Right hindlimb (tissue), 1 donor: Measurements from ENCODE around the gene PTPRM.
A peak's percentile ranks its signal among the peaks of the same experiment; 100 is the strongest.

Experiments used
- DNase-seq: peaks from one replicate; pipeline ENCODE4 v3.0.0-alpha.2; 2018

PTPRM gene

DNA sequence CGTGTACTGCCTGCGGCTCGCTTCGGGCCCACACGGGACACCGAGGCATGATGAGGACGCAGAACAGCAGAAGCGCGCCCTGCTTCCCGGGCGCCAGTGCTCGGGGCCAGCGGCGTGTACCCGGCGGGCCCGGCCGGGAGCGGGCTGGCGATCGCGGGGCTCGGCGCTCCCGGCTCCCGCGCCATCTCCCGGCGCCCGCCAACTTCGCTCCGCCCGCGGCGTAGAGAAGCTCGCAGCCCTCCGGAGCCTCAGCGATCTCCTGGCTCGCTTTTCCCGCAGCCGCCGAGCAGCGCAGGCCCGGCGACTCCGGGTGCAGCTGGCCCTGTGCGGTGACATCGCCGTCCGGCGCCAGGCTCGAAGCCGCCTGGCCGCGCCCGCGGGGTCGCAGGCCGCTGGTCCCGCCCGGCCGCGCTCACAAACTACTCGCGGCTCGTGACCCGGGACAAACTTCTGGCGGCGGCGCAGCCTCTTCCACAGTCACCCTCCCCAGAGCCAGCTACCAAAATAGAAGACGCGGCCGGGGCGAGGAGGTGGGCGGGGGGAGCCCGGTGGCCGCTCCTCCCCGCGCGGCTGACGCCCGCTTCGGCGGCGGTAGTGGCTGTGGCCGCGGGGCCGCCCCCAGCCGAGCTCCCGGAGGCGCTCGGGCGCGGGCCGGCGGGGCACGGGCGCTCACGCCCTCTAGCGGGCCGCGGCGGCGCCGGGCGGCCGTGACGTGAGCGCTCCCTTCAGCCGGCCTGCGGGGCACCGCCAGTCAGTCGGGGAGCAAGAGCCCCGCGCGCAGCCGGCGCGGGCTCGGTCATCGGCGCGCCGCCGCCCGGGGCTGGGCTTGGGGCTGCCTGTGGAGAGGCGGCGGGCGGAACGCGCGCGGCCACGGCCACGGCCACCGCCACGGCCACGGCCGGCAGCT lies at the start of gene PTPRM:
Gene PTPRM, plus strand, starts transcription at position 750 of the 907 bp plus-strand sequence. CDS start 503 bp downstream, outside the sequence.
- DNase-seq = peak; percentile 92

GRCh38 chr18:7517852-7518251 lies 49.3 kb upstream of the PTPRM start:
- DNase-seq = no peak

DNA sequence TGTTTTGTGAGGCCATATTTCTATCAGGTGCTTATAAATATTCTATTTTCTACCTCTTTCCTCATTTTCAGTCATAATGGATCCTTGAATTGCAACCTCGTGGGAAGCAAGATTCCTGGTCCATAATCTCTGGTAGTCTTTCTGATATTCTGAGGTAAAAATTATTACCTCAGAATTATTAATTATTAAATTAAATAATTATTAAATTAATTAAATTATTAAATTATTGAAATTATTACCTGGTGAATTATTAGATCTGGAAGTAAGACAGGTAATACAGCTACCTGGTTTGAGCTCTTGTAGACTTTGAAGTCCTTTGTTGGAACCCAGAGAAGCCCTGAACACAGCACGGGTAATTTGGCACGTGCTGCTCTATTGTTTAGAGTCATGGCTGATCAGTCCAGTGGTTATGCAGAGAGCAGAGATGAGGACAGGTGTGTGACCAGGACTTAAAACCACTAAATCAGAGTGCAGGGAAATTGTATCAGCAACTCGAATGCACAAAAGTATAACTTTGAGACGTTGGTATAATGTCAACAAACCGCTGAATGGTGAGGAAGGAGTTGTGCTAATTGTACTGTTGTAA lies 46.8 kb upstream of the PTPRM start:
- no peak for DNase-seq

- no peak for DNase-seq
Observed at GRCh38 chr18:7521226-7521856, 45.8 kb upstream of the PTPRM start.

DNA sequence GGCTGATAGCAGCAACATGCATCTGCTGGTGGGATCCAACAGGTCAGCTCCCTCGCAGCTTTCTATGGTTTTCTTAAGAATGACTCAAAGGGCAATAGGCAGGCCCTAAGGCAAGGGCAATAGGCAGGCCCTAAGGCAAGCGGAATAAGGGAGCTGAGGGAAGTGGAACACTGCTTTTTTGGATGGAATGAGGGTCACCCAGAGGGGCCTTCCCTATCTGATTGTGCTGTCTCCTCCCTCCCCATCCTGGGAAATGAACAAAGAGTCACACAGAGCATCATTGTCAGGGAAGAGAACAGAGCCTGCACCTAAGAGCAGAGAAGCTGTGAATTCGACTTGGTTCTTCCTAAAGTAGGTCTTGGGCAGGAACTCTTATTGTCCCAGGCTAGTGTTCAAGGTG lies 43.3 kb upstream of the PTPRM start:
- no peak for DNase-seq

GRCh38 chr18:7524786-7525185 lies 42.3 kb upstream of the PTPRM start:
- DNase-seq = no peak

DNA sequence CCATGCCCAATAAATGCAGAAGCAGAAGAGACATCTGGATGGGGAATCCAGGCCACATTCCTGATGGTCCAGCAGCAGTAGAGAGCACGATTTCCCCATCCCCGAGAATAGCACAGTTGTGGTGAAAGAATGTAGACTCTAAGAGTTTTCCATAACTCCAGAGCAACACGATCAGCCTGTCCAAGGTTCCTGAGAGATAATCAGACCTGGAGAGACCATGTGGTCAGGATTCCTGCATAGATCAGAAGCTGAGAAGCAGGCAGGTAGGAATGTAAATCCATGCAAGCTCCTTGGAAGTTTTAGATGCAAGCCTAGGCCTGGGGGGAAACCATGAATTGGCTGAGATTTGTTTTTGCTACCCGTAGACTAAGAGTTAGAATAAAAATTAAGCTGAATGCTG lies 34.2 kb upstream of the PTPRM start:
- no peak for DNase-seq

DNA sequence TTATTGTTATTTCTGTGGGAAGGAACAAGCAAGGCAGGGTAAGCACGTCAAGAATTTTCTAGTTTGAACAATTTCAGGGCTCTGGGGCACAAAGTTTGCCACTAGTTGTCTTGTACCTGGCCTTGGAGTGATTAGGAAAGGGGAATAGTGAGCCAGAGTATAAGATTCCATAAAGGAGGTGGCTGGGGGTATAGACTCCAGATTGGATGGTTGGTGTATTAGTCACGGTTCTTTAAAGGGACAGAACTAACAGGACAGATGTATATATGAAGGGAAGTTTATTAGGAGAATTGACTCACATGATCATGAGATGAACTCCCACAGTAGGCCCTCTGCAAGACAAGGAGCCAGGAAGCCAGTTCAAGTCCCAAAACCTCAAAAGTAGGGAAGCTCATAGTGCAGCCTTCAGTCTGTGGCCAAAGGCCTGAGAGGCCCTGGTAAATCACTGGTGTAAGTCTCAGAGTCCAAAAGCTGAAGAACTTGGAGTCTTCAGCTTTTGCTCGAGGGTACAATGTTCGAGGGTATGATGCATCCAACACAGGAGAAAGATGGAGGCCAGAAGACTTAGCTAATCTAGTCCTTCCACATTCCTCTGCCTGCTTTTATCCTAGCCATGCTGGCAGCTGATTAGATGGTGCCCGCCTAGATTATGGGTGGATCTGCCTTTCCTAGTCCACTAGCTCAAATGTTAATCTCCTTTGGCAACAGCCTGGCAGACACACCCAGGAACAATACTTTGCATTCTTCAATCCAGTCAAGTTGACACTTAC lies 31.5 kb upstream of the PTPRM start:
- DNase-seq = no peak

DNA sequence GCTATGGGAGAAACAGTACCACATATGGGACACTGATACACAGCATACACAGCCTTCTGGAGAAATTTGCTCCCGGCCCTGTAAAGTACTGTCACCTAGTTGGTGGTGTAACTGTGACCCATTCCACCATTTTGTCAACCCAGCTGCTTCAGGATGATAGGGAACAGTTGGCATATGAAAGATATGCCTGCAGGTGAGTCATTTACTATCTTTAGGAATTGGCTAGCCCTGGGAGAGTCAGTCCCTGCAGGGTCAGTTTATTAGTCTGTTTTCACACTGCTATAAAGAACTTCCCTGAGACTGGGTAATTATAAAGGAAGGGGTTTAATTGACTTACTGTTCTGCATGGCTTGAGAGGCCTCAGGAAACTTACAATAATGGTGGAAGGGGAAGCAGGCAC lies 30.0 kb upstream of the PTPRM start:
- DNase-seq = no peak

DNA sequence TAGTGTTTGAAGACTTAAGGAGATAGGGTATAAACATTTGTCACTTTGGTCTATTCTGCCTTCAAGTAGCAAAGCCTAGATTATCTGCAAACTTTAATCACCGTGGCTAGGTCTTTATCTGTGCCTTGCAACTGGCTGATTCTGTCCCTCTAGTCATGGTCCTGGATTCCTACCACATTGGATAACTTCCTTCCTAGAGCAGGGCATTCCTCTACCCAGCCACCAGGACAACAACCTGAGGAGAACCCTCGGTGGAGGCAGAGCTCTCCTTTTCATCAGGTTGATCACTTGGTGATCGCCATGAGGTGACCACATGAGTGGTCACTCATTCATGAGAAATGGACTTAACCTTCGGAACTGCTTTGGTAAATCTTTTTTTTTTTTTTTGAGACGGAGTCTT lies 25.3 kb upstream of the PTPRM start:
- DNase-seq = no peak

GRCh38 chr18:7544686-7545085 lies 22.4 kb upstream of the PTPRM start:
- DNase-seq = no peak

- DNase-seq = no peak
Observed at GRCh38 chr18:7545734-7546133, 21.4 kb upstream of the PTPRM start.

- DNase-seq = no peak
Observed at GRCh38 chr18:7548221-7548620, 18.9 kb upstream of the PTPRM start.

GRCh38 chr18:7548721-7549120 lies 18.4 kb upstream of the PTPRM start:
- no peak for DNase-seq

DNA sequence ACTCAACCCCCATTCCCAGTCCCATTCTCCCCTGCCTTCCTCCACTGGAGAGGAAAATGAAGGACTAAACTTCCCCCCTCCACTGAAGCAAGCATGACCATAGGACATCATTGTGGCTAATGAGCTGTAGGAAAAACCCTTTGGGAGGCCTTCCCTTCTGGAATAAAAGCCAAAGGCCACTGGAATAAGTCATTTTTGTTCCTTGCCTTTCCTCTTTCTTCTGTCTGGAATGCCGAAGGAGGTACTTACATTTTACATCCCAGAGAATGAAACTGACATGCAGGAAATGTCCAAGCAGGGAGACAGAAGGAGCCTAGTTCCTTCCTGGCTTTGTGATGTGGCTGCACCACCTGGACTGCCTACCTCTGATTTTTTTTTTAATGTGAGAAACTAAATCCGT lies 9.1 kb upstream of the PTPRM start:
- DNase-seq = no peak

- DNase-seq = no peak
Observed at GRCh38 chr18:7558769-7559168, 8.3 kb upstream of the PTPRM start.

- DNase-seq = no peak
Observed at GRCh38 chr18:7559709-7560319, 7.3 kb upstream of the PTPRM start.

- DNase-seq = no peak
Observed at GRCh38 chr18:7561909-7562460, 5.1 kb upstream of the PTPRM start.

GRCh38 chr18:7562491-7562890 lies 4.6 kb upstream of the PTPRM start:
- DNase-seq = no peak

DNA sequence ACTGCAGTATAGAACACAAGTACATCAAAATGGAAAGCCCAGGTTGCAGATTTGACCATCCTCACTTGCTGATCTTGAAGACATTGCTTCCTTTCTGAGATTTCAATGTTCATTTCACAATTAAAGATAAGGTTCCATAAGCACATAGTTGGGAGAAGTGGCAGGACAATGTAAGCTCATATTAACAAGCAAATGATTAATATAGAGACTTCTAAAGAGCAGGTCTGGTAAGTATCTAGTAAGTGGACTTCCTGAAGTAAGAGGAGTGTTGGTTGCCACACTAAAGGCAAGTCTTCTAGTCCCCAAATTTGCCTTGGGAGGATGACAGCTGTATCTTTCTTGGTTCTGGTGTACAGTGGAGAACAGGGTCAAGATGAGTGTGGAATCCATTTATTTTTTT lies 1.4 kb upstream of the PTPRM start:
- DNase-seq = no peak

DNA sequence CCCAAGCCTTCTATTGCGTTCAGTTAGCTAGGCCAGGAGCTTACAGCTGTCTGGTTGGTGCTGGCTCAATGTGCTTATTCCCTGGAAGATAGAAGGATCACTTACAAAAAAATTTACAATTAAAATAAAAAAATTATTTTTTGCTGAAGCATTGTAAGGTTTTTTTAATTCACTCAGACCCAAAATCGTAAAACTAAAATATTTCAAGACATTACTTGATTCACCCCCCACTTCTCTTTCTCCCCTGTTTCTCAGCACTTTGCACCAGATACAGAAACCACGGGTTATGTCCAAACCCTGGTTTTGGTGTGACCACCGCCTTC lies 911 bp upstream of the PTPRM start:
- DNase-seq = no peak
